Embryonic facial prominence (tissue), 1 donor: ENCODE measurements around the gene APC2.

ENCODE experiments used
- DNase-seq: peaks from one replicate; pipeline ENCODE4 v3.0.0-alpha.2; 2016; ENCODE audit errors: extremely low spot score

Gene APC2

DNA sequence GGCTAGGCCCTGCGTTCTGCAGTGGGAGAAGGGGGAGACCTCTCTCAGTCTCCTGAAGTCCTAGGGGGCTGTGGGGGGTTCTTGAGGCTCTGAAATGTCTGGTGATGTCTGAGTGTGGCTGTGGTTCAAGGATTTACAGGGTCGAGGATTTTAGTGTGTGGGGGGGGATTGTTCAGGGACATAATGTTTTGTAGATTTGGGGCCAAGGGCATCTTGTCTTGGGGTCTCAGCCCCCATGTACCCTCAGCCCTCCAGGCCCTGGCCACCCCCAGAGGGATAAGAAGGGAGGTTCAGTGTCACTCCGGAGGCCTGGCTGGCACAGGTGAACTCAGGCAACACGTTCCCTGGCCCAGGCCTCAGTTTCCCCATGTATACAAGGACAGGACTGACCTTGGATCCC lies 2.4 kb upstream of the APC2 start:
- no peak for DNase-seq

DNA sequence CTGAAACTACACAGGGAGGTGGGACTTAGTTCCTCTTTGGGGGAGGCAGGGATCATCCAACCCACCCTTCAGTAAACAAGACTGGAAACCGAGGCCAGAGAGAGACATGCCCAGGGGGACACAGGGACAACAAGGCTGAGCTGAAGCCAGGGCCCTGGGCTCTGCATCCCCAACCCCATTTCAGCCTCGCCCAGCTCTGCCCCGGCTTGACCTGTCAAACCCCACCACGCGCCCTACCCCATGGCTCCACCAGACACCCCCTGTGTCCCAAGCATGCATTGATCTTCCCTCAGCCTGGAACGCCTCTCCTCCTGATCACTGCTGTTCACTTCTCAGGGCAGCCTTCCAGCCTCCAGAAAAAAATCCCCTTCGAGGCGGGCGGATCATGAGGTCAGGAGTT lies 2.0 kb upstream of the APC2 start:
- no peak for DNase-seq

DNA sequence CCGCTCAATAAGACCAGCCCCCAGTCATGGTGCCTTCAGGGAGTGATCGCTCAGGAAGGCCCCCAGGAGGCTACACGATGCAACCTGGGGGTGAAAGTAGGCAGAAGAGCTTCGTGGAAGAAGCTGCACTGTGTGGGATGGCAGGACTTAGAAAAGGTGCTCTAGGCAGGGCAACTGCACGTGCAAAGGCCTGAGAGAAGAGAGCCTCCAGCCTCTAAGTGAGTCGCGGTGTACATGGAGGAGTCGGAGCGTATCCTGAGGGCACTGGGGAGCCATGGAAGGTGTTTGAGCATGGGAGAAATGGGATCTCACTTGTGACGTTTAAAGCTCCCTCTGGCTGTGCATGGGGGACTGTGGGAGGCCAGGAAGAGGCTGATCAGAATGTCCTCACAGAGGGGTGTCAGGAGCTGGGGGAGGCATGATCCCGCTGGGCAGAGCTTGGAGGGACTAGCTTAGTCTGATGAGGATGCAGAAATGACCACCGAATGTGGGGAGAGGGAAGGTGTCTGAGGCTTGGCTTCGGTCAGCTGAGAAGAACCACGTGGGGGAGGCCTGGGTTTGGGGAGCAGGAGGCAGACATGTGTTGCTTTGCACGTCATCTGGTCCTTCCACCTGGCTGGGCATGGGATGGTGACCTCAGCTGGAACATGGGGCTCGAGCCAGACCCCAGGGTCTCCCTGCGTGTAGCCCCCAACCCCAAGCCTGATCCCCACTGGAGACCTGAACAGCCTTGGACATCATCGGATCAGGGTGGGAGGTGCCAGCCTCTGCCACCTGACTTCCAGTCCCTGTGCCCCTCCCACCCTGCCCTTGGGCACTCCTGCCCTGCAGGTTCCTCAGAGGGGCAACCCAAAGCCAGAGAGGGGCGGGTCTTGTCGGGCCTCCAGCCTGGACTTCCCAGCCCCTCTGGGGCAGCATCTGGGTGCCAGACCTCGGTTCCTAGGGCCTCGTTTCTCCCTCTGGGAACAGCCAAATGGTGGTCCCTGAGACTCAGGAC lies 1.1 kb downstream of the APC2 start:
- no peak for DNase-seq

- DNase-seq, result no peak
Observed at GRCh38 chr19:1451916-1452801, 2.2 kb downstream of the APC2 start.

DNA sequence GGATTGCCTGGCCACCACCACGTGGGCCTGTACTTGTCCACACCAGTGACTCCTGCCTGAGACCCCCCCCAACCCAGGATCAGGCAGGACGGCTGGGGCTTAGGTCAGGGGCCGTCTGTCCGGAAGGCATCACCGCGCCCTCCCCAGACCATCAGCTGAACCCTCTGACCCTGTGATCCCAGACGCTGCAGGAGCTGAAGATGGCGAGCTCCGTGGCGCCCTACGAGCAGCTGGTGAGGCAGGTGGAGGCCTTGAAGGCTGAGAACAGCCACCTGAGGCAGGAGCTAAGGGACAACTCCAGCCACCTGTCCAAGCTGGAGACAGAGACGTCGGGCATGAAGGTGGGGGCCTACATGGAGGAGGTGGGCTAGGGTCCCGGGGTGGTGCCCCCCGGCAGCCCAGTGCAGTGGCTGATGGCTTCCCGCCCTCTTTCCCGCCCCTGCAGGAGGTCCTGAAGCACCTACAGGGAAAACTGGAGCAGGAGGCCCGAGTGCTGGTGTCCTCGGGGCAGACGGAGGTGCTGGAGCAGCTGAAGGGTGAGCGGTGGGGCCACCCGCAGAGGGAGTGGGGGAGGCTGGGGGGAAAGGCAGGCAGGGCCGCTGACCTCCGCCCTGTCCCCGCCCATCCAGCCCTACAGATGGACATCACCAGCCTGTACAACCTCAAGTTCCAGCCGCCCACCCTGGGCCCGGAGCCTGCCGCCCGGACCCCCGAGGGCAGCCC lies 3.0 kb downstream of the APC2 start:
- DNase-seq, result no peak

GRCh38 chr19:1453525-1454364 lies 3.8 kb downstream of the APC2 start:
- DNase-seq, result no peak

GRCh38 chr19:1455002-1455335 lies 5.0 kb downstream of the APC2 start:
- no peak for DNase-seq

GRCh38 chr19:1455336-1456120 lies 5.6 kb downstream of the APC2 start:
- DNase-seq, result no peak

DNA sequence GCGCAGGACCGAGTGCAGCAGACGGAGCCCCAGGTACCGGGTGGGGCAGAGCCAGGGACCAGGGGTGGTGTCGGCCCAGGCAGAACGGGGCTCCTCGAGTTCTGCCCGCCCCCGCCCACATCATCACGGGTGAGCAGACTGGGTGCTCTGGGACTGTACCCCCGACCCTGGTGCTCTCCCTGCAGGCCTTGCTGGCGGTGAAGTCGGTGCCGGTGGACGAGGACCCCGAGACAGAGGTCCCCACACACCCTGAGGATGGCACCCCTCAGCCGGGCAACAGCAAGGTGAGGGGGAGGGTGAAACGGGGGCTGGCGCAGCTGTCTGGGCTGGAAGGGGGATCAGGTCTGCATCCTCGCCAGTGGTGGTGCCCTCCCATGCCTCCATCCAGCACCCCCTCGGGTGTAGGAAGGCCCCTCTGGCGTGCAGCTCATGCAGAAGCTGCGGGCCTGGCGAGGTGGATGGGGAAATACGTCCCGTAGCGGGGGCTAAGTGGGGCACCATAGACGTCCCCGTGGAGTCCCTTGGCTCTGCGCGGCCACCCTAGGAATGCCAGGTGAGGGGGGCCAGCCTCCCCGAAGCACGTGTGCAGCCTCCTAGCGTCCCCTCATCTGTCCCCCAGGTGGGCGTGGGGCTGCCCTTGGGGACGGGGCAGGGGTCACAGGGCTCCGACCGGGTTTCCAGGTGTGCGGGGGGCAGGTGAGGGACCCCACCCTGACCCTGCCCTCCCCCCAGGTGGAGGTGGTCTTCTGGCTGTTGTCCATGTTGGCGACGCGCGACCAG lies 6.4 kb downstream of the APC2 start:
- no peak for DNase-seq

GRCh38 chr19:1457031-1457739 lies 7.3 kb downstream of the APC2 start:
- no peak for DNase-seq

DNA sequence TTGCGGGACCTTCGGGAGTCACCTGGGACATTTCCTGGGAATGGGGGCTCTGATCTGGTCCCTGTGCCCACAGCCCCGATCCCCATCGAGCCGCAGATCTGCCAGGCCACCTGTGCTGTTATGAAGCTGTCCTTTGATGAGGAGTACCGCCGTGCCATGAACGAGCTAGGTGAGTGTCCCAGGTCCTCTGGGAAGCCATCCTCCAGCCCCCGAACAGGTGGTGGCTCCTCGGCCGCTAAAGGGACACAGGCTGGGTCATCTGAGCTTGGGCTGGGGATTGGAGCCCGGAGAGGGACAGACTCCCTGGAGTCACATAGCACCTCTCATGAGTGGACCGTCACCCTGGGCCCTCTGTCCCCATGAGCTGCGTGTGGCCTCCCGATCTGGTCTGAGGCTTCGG lies 8.0 kb downstream of the APC2 start:
- no peak for DNase-seq

DNA sequence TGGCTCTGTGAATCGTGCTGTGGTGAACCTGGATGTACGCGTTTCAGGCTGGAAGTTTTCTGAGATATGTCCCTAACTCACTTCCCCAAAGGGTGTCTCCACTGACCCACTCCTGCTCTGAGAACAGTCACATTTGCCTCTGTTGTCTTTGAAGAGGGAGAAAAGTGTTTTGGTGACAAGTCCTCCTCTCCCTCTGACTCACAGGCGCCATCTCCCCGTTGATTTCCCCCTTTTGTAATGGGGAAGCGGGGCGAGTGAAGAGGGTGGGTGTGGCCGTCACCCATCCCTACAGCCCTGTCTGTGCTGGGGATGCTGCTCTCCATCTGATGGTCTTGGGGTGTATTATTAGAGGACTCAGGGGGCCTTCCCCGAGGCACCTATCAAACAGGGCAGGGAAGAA lies 9.6 kb downstream of the APC2 start:
- DNase-seq, result no peak

GRCh38 chr19:1460033-1460995 lies 10.4 kb downstream of the APC2 start:
- DNase-seq, result no peak

DNA sequence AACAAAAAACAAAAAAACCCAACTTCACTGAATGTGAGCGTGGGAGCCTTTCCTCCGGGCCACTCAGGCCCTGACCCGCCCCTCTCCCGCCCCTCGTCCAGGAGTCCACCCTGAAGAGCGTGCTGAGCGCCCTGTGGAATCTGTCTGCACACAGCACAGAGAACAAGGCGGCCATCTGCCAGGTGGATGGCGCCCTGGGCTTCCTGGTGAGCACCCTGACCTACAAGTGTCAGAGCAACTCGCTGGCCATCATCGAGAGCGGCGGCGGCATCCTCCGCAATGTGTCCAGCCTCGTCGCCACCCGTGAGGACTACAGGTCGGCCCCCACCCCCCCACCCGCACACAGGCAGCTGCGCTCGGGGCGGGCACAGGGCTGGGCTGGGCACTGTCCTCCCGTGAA lies 11.9 kb downstream of the APC2 start:
- no peak for DNase-seq

GRCh38 chr19:1465191-1466016 lies 15.5 kb downstream of the APC2 start:
- no peak for DNase-seq

- DNase-seq, result no peak
Observed at GRCh38 chr19:1466018-1466460, 16.1 kb downstream of the APC2 start.
